HG02885 (cell line): ENCODE data around the gene G6PC3.

Experiments
- ATAC-seq: cut with Tn5 transposase; IDR thresholded peaks from one replicate; pipeline ENCODE4 v1.9.1; 2021; ENCODE audit warnings: mild to moderate bottlenecking; ENCODE audit not compliant: unreplicated experiment, poor library complexity

Gene G6PC3

DNA sequence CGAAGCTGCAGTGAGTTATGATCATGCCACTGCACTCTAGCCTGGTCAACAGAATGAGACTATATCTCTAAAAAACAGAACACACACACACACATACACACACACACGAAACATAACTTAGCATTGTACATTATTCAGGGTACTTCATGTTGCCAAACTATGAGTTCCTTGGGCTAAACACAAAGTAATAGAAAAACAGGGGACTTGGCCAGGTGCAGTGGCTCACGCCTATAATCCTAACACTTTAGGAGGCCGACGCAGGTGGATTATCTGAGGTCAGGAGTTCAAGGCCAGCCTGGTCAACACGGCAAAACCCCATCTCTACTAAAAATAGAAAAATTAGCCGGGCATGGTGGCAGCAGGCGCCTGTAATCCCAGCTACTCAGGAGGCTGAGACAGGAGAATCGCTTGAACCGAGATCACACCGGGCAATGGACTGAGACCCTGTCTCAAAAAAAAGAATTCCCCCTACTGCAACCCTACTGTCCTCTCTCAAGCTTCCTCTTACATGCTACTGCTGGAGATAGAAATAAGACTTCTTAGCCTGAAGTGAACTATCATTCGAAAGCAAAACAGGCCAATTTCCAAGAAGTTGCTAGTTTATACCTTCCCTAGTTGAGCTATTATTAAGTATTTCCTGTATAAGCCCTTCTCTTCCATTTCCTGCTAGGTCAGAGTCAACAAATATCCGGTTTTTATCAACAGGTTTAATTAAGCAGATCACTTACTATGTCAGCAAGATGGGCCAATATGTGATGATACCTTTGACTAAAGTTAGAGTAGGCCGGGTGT, 11.2 kb upstream of the G6PC3 start:
- ATAC-seq: no peak

DNA sequence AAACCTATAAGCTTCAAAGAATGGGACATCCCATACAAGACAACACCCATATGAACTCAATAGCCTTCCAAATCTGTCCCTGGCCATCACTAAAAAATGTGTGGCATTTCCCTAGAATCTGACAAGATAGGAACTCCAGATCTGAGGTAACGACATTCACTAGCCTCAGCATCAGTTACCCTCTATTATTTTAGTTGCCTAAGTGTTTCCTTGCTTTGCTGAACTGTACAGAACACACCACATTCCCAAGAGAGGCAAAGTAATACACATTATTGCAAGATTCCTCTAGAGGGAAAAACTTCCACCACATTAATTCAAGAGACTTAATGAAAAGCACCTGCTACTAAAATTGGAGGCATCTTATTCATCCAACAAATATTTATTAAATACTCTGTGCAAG, 9.1 kb upstream of the G6PC3 start:
- no peak for ATAC-seq

DNA sequence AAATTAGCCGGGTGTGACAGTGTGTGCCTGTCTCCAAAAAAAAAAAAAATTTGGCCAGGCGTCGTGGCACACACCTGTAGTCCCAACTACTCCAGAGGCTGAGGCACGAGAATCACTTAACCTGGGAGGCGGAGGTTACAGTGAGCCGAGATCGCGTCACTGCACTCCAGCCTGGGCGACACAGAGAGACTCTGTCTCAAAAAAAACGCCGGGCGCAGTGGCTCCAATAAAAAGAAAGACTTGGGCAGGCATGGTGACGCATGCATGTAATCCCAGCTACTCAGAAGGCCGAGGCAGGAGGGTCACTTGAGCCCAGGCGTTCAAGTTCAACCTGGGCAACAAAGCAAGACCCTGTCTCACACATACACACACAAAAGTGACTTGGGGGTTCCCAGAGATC, 7.7 kb upstream of the G6PC3 start:
- no peak for ATAC-seq

DNA sequence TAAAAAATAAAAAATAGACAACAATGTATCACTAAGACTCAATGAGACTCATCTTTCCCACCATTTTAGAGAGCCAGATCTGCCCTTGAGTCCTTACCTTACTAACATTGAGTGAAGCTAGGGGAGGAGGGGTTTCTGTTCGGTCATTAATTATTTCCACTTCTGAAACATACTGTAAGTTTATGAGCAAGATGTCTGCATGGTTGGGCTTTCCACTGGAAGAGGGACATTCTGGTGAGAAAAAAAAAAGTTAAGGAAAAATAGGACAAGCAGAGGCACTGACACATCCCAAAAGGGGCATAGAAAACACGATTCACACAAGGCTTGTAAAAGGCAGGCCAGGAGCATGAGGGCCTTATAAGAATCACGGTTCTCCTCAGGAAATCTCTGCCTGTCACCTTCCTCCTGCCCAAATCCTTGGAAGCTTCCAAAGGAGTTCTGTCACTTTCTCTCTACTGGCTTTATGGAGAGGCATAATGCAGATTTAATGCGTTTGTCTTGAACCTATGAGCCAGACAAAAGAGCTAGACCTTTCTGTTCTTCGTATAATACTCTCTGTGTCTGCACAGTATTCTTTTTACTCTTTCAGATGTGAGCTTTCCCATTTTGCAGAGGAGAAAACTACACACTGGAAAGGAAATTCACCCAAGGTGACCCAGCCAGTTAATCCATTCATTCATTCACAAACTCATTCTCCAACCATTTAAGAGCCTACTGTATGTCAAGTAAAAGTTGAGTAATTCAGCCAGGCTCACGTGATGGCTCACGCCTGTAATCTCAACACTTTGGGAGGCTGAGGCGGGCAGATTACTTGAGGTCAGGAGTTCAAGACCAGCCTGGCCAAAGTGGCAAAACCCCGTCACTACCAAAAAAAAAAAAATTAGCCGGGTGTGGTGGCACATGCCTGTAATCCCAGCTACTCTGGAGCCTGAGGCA, 6.6 kb upstream of the G6PC3 start:
- ATAC-seq: no peak

DNA sequence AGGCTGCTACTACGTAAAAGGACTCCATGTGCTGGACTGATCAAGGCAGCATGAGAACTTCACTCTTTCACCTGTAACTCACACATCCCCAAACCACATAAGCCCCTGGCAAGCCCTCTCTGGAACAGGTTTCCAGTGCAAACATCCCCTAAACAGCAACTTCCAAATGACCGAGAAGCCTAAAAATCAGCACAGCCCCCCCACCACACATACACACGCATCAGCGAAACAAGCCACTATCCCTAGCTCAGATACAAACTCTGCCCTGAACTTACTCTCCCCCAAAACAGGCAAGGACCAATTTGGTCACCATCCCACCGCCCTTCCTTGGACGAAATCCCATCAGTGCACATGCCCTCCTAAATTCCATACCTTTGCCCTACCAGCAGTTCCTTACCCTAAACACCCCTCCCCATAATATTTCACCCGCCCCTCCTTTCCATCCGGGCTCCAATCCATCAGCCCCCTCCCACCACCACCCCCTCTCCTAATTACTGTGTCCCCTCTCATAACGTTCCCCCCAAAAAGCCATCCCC, 4.8 kb upstream of the G6PC3 start:
- ATAC-seq: no peak

DNA sequence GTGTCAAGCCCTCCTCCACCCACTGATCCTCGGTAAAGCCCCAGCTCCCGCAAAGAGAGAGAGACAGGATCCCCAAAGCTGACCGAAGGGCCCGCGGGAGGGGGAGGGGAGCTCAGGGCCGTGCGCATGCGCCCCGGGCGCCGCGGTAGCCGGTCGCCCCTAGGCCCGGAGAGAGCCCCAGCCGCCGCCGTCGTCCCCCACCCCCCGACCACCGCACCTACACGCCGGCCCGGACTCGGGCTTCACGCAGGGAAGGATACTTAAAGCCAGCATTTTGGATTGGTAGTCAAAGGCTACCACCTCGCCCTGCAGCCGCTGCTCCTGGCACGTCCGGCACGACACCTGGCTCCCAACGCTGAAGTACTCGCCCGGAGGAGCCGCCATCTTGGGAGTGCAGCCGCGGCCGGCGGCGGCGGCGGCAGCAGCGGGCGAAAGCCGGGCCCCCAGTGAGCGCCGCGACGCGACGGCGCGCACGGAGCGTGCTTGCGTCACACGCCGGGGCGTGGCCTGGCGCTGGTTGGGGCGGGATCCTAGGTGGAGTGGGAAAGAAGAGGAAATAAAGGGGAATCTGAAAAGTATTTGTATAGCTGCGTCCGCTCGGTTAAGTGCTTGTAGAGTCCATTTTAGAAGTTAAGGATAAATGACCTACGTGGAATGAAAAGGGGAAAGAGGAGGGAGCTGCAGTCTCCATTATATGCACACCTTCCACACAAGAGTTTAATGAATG, 4.2 kb upstream of the G6PC3 start, which contains the start of gene LSM12:
TSS of gene LSM12 (minus strand) at position 468 of the 727 bp plus-strand sequence. CDS start at position 384, 84 bp downstream.
- peak; percentile 70 for ATAC-seq

DNA sequence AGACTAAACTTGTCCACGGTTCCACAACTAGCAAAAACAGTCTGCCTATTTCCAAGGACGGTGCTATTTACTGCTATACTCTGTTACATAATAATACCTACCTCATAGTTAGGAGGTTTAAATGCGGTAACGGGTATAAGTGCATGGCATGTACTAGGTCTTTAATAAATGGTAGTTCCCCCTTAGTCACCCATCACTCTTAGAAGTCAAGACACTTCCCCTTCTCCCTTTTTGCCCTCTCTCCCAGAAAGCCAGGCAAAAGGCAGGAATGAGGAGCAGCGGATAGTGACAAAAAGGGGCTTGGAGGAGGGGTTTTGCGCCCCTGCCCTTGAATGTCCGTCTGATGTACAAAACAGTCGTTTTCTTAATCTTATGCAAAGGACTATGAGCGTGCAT, 3.0 kb upstream of the G6PC3 start:
- no peak for ATAC-seq

DNA sequence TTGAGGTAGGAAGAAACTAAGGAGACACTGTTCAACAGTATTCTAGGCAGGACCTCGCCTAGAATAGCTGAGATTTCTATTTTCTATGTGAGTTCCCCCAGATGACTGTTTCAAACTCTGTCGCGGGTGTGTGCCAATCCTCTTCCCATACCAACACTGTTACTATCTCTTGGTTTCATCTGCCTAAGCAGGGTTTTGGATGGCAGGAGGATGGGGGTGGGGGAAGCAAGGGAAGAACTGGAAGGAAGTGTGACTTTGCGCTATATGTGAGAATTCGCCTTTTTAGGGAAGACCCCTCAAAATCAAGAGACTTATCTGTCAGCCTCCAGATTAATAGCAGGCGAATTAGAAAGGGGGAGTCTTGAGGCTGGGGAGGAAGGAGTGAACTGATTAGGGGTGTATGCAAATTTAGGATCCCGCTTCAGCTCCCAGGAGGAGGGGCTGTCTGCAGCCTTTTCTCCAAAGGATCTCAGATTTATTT, 521 bp upstream of the G6PC3 start:
- ATAC-seq: no peak

DNA sequence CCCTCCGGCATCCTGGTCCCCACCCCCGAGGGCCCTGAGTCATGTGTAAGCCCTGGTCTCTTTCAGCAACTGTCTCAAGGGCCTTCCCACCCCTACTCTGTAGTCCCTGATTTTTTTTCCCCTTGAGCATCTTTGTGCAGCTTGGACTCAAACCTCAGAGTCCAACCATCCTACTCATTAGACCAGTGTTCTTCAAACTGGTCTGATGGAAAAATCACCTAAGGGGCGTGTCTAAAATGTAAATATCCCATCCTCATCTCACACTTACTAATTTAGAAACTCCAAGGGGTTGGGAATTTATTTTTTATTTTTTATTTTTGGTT, 624 bp downstream of the G6PC3 start:
- no peak for ATAC-seq

DNA sequence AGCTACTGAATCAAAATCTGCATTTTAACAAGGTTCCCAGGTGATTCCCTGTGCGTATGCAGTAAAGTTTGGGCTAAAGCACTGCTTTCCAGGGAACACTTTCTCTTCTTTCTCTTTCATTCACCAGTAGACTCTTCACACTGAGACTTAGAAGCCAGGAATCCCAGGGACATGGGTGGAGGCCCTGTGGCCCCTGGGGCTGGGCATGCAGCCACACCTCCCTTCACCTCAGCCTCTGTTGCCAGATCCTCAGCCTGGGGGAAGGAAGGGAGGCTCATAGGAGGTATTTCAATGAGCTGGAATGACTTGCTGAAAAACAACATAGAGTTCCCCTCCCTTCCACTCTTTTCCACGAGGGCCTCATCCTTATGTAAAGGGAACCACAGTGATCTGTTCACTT, 1.2 kb downstream of the G6PC3 start:
- no peak for ATAC-seq

DNA sequence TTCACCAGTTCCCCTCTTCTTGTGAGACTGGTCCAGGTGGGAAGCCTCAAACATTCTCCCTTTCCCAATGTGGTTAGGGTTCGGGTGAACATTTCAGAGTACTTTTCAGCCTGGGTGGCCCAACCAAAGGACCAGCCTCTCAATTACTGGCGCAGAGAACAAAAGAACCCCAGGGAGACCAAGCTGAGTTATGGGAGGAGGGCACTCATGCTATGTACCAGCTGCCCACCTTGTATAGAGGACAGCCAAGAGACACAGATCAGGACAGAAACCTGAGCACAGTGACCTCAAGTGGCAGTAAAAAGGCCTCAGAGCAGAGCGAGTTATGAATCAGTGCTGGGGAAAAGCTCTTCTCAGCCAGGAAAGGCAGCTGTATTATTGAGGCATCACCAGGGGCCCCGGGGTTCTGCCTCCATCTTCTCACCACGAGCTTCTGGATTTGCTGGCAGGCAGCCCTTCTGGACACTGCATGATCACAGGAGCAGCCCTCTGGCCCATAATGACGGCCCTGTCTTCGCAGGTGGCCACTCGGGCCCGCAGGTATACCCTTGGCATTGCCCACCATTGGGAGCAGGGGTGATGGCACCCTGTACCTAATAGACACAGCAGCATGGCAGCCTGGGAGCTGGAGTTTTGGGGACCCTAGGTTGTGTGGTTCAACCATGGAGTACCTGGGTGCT, 3.8 kb downstream of the G6PC3 start:
- no peak for ATAC-seq

DNA sequence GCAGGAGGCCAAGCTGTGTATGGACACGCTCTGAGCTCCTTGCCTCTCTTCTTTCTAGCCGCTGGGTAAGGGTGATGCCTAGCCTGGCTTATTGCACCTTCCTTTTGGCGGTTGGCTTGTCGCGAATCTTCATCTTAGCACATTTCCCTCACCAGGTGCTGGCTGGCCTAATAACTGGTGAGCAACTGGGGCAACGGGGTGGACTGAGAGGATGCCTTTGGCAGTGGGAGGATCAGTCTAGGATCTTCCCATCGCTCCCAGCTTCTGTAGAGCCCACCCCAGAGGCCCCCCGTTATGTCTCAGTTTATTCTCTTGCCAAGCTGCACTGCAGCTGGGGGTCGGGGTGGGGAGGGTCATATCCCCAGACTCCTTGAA, 4.4 kb downstream of the G6PC3 start:
- no peak for ATAC-seq

DNA sequence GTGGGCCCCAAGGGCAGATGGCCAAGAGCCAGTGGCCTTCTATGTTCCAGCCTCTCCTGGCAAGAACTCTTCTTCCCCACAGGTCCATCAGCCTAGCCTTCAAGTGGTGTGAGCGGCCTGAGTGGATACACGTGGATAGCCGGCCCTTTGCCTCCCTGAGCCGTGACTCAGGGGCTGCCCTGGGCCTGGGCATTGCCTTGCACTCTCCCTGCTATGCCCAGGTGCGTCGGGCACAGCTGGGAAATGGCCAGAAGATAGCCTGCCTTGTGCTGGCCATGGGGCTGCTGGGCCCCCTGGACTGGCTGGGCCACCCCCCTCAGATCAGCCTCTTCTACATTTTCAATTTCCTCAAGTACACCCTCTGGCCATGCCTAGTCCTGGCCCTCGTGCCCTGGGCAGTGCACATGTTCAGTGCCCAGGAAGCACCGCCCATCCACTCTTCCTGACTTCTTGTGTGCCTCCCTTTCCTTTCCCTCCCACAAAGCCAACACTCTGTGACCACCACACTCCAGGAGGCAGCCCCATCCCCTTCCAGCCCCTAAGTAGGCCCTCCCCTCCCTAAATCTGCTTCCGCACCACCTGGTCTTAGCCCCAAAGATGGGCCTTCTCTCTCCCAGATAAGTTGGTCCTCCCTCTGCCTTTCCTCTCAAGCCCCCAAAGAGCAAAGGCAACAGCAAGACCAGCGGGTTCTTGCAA, 5.2 kb downstream of the G6PC3 start:
- no peak for ATAC-seq

DNA sequence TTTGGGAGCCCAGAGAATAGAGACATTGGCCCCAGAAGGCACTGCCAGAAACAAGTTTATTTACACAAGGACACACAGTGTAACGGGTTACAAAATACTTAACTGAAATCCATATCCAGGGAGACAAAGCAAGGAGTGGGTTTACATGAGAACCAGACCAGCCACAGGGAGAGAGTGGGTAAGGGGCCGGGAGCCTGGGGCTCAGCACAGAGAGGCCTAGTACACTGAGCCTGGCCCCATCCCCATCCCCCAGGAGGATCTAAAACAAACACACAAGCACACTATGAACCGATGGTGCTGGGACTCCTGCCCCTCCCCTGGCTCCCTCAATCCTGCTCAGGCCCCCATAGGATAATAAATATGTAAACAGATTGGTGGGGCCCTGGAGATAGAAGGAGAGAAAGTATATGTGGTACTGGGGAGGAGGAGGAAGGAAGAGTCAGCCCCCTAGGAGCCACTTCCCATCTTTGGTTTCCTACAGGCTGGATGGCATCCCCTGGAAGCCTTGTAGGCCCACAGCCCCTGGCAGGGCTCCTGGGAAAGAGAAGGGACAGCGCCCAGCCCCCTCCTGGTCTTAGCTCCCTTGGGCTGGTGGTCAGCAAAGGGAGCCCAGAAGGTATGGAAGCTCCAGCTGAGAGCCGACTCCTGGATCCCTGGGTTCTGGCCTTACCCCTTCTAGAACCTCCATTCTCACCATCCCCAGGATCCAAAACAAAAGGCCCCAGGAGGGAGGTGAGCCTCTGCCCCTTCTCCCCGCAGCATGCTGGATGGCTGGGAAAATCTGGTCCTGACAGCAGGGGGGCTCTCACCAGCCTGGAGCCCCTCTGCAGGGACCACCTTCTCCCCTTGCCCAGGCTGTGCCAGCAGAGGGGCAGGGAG, 6.4 kb downstream of the G6PC3 start:
- no peak for ATAC-seq

DNA sequence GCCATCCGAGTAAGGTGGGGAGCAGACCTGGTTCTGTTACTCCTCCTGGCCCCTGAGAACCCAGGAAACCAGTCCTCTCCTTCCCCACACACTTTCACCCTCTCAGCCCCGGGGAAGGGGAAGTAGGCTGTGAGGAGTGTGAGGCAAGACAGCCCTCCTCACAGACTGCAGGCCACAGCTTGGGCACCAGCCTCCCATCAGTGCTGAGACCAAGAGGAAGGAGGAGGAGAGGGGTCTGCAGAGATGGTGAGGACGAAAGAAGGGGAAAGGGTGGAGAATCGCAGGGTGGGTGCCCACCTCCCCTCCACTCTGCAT, 7.0 kb downstream of the G6PC3 start:
- no peak for ATAC-seq

DNA sequence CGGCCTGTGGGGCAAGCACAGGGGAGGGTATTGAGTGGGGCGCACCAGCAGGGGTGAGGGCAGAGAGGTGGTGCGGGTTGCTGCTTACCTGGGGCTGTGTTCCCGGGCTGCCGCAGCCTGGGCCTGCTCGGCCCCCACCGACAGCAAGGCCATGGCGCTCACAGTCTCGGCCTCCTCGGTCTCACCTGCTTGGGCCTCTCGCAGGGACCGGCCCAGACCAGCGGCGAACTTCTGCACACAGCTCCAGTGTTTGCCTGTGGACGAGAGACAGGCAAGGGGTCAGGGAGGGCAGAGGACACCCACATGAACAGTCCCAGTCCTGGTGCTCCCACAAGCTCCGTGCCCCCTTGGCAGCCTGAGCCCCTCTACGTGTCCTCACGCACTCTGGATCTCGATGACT, 7.9 kb downstream of the G6PC3 start:
- no peak for ATAC-seq

DNA sequence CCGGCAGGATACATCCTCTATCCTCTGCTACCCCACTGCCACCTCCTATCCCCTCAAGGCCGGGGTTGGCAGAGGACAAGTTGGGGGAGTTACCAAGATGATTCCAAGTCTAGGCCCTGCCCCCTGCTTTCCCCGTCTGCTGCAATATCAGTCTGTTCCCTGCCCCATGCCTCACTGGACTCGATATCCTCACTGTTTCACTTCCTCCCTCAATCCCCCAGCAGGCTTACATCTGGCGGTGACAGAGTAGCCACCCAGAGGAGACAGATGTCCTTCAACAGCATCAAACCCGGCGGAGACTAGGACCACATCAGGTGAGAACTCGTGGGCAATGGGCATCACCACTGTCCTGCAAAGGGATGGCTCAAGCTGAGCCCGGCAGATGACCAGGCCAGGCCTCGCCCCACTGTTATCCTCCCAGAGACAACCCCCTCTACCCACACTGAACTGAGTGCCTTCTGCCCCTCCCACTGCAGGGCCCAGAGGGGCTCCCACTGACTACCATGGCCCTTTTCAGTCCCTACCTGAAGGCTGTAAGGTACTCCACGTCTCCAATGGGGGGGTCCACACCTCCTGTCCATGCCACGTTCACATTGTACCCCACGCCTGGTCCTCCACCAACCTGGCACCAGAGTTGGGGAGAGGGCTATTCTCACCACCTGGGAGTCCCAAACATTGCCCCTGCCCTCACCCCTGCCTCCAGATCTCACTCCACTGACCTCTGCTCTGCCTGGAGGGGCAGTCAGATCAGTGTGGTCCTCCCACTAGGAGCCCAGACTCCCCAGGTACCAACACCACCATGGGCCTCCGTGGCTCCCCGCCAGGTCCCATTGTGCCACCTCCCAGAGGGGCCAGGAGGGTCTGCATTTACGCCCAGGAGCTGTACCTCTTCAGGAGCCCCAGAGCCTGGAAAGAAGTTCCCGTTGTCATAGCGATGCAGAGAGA, 9.6 kb downstream of the G6PC3 start:
- no peak for ATAC-seq

DNA sequence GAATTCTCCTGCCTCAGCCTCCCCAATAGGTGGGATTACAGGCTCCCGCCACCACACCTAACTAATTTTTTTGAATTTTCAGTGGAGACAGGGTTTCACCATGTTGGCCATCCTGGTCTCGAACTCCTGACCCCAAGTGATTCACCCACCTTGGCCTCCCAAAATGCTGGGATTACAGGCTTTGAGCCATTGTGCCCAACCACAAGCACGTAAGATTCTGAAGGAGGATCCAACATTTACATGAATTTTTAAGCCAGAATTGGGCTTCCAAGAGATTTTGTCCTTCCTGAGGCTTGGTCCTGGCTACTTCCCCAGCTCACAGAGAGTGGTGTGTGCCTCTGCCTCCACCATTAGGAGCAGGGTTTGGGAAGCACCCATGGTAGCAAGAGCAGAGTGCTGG, 11.1 kb downstream of the G6PC3 start:
- ATAC-seq: no peak
